ENCODE results near the gene FGF21.
"Not testable (repeated sequence)": the region's sequence is repeated elsewhere in the genome, so short reads cannot be mapped to it uniquely, and the experiment has no call there.

The FGF21 gene

GRCh38 chr19:48787331-48787730 lies 32.0 kb downstream of the FGF21 start:
- DNase-seq (ENCODE audit: low read depth): not testable (repeated sequence)

DNA sequence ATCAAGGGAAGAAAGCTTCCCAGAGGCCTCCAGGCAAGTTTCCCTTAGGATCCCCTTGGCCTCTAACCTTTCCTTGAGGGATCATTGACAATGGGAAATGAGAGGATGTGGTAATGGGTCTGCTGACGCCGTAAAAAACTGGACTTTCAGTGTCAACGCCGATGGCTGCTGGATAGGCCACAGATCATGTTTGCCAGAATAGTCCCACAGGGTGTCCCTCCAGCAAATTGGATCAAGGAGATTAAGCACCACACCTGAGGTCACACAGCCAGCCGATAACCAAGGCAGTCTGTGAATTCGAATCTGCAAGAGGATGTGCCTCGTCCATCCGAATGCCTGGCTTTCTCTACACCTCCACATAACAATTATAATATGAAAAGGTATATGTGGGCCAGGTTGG lies 37.9 kb downstream of the FGF21 start:
- DNase-seq (ENCODE audit: low read depth): no peak

- DNase-seq (ENCODE audit: low read depth): no peak
These were observed 39.0 kb downstream of the FGF21 start for GRCh38 chr19:48794291-48794690.

GRCh38 chr19:48795055-48795684 lies 39.8 kb downstream of the FGF21 start:
- DNase-seq (ENCODE audit: low read depth): peak; percentile 81

- DNase-seq (ENCODE audit: low read depth): no peak
These were observed 40.4 kb downstream of the FGF21 start for GRCh38 chr19:48795685-48796070.

DNA sequence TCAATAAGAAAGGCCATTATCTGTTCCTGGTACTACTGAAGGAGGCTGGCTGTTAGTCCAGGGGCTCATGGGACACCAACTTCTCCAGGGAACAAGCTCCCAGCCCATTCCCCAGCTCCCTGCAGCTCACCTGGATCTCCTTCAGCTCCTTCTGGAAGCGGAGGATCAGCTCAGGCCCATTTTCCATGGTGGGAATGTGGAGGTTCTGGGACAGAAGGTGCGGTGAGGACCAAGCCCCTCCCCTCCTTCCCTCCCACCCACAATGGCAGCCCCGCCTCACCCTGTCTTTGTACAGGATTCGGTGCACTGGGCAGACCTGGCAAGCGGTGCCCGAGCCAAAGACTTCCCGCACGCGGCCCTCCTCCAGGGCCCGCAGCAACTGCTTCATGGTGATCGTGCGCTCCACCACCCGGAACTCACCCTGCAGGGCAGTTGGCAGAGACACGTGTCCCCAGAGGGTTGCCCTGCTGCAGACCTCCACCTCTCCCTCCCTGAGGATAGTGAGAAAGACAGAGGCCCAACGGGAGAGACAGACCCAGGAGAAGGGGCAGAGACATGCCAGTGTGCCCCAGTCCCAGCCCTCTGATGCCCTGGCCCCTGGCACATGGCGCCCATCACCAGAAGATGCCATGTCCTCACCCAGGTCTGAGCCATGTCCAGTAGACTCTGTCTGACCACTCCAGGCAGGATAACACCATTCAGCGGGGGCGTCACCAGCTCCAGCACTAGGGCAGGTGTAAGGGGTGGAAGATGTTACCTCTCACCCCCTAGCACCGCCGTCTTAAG lies 41.2 kb downstream of the FGF21 start:
- DNase-seq (ENCODE audit: low read depth): no peak

DNA sequence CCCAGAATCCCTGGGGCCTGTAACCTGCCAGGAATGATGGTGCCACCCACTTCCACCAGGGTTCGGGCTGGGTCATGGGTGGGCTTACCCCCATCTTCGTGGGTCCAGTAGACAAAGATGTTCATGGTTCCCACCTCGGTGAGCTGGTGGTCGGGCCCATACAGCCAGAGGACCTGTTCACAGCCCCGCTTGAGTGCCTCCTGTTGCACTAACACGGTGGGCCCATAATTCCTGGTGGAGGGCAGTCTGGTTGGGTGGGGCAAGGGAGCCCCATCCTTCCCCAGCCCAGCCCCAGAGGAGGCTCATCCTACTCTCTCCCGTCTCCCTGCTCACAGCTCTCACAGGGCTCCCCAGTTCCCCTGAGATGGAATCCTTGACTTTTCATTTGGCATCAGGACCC lies 41.8 kb downstream of the FGF21 start:
- no peak for DNase-seq (ENCODE audit: low read depth)

DNA sequence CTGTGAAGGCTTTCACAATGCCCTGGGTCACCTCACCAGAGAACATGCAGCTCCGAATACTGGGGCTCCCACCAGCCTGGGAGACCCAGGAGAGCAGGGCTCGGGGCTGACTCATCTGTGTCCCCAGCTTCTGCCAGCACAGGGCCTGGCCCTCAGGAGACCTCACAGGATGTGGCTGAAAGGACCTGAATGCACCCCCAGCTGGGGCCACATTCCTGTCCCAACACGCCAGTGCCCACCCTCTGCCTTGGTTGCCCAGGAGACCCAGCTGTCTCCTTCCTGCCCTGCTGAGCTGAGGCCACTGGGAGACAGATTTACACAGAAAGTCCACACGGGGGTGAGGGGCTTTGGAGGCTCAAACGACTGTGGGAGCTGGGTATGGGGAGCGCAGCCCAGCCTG lies 43.6 kb downstream of the FGF21 start:
- no peak for DNase-seq (ENCODE audit: low read depth)

GRCh38 chr19:48799358-48800300 lies 44.3 kb downstream of the FGF21 start:
- no peak for DNase-seq (ENCODE audit: low read depth)

DNA sequence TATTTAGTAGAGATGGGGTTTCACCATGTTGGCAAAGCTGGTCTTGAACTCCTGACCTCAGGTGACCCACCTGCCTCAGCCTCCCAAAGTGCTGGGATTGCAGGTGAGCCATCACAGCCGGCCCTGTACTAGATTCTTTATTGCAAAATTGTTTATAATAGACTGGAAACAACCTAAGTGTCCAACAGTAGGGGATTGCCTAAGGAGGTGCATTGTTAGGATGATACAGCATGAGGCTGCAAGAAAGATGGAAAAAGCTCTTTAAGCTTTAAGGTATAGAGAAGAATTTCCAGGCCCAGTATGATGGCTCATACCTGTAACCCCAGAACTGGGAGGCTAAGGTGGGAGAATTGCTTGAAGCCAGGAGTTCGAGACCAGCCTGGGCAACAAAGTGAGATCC lies 47.3 kb downstream of the FGF21 start:
- no peak for DNase-seq (ENCODE audit: low read depth)

- DNase-seq (ENCODE audit: low read depth): no peak
These were observed 49.2 kb downstream of the FGF21 start for GRCh38 chr19:48804496-48804895.

DNA sequence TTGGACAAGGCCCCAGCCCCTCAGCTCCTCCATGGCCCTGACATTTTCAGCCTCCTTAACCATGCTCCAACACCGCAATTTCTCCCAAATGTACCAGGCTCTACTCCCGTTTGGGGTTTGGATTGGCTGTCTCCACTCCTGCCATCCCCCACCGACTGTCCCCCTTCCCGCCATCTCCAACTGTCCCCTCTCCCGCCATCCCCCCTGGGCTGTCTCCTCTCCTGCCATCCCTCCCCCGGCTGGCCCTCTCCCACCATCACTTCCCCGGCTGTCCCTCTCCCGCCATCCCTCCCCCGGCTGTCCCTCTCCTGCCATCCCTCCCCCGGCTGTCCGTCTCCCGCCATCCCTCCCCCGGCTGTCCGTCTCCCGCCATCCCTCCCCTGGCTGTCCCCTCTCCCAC lies 50.1 kb downstream of the FGF21 start:
- DNase-seq (ENCODE audit: low read depth): no peak

DNA sequence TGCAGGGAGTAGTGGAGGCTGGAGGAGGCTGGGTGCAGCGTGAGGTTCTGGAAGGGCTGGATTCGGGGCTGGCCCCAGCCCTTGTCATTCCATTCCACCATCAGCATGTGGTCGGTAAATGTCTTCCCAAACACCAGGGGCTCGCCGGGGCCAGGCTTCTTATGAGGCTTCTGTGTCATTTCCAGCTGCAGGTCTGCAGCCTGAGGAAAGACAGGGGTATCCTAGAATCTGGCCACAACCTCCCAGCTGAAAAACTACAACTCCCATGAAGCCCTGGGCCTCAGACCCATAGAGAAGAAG lies 51.1 kb downstream of the FGF21 start:
- DNase-seq (ENCODE audit: low read depth): no peak

DNA sequence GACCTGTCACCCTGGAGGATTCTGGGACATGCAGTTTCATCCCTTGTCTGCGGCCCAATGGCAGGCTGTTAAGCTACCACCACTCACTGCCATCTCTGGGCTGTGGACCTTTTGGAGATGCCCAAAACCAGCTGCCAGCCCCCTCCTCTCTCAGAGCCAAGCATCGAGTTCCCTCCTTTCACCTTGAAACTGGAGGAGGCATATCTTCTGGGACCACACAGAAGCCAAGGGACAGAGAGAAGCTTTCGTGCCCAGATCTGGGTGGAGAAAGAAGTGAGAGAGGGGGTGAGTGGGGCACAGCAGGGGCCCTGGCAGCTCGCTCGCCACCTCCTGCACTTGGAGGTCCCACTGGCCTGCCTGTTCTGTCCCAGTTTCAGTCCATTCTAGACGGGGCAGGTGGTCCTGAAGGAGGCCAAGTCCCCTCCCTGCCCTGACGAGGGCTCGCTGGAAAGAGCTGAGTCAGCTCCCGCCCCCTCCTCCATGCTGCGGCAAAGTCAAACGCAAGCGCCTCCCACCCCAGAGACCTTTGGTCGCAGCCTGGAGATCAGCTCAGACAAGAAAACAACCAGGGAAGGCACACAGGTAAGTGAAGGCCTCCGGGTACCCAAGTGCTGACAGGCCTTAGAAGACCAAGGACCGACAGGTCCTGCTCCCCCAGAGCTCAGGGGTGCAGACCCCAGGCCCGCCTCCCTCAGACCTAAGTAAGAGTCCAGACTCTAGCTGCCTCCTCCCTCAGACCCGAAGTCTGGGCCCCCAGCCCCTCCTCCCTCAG lies 51.7 kb downstream of the FGF21 start:
- no peak for DNase-seq (ENCODE audit: low read depth)

DNA sequence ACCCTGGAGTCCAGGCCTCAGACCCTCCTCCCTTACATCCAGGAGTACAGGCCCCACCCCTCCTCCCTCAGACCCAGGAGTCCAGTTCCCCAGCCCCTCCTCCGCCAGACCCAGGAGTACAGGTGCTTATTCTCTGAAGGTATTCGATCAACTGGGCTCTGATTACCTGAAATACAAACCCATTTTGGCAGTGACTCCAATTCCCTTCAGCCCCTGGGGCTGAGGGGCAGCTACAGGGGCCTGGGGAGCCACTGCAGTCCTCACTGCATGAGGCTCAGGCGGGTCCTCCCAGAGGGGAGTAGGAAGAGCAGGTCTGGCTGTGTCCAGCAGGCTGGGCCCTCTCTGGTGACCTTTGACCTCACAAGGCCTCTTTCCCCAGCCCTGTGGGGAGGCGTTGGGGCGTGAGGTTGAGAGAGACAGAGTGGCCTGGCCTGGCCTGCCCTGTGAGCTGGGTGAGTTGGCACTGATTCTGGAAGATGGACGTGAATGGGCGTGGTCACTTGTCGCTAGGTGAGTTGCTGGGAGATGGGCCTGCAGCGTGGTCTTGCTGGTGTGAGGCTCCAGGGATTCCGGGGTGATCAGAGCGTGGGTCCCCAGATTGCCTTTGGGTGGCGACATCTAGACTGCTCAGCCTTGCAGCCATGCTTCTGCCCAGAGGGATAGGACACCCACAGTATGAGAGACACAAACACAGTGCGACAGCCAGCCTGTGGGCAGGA lies 52.4 kb downstream of the FGF21 start:
- DNase-seq (ENCODE audit: low read depth): no peak

Data from non-pigmented ciliary epithelial cell (primary cell).